Measurements from ENCODE around the gene MYO9A.
"Not testable (repeated sequence)": the region's sequence is repeated elsewhere in the genome, so short reads cannot be mapped to it uniquely, and the experiment has no call there.

MYO9A gene

GRCh38 chr15:72021604-72022003 lies 96.3 kb downstream of the MYO9A start:
- H3K4me3 ChIP-seq (ENCODE audit: low read depth in 1 of 2, low read length in 2 of 2), result no peak overlapping the region
- H3K4me1 ChIP-seq (ENCODE audit: control insufficient read depth in 1 of 2, insufficient read depth in 2 of 2, low read length in 2 of 2), result no peaks in the 10 kb centered on the region
- no peak overlapping the region for H3K9ac ChIP-seq (ENCODE audit: low read depth in 1 of 2, low read length in 2 of 2)
- no peaks in the 10 kb centered on the region for H3K9me3 ChIP-seq (ENCODE audit: control insufficient read depth in 1 of 2, low read length in 2 of 2)
- H3K36me3 ChIP-seq (ENCODE audit: control insufficient read depth in 1 of 2, insufficient read depth in 2 of 2, low read length in 2 of 2), result no peaks in the 10 kb centered on the region
- no peaks in the 10 kb centered on the region for H3K27me3 ChIP-seq (ENCODE audit: control insufficient read depth in 1 of 2, insufficient read depth in 2 of 2, low read length in 2 of 2)
- no peak overlapping the region for H3K27ac ChIP-seq (ENCODE audit: low read depth, low read length)

GRCh38 chr15:72020799-72021198 lies 97.2 kb downstream of the MYO9A start:
- no peak overlapping the region for H3K27ac ChIP-seq (ENCODE audit: low read depth, low read length)
- no peak overlapping the region for H3K9ac ChIP-seq (ENCODE audit: low read depth in 1 of 2, low read length in 2 of 2)
- H3K9me3 ChIP-seq (ENCODE audit: control insufficient read depth in 1 of 2, low read length in 2 of 2), result no peaks in the 10 kb centered on the region
- H3K36me3 ChIP-seq (ENCODE audit: control insufficient read depth in 1 of 2, insufficient read depth in 2 of 2, low read length in 2 of 2), result no peaks in the 10 kb centered on the region
- no peak overlapping the region for H3K4me3 ChIP-seq (ENCODE audit: low read depth in 1 of 2, low read length in 2 of 2)
- no peaks in the 10 kb centered on the region for H3K4me1 ChIP-seq (ENCODE audit: control insufficient read depth in 1 of 2, insufficient read depth in 2 of 2, low read length in 2 of 2)
- H3K27me3 ChIP-seq (ENCODE audit: control insufficient read depth in 1 of 2, insufficient read depth in 2 of 2, low read length in 2 of 2), result no peaks in the 10 kb centered on the region

- H3K4me3 ChIP-seq (ENCODE audit: low read depth in 1 of 2, low read length in 2 of 2); H3K27ac ChIP-seq (ENCODE audit: low read depth, low read length); H3K27me3 ChIP-seq (ENCODE audit: control insufficient read depth in 1 of 2, insufficient read depth in 2 of 2, low read length in 2 of 2); H3K4me1 ChIP-seq (ENCODE audit: control insufficient read depth in 1 of 2, insufficient read depth in 2 of 2, low read length in 2 of 2); H3K9me3 ChIP-seq (ENCODE audit: control insufficient read depth in 1 of 2, low read length in 2 of 2); H3K36me3 ChIP-seq (ENCODE audit: control insufficient read depth in 1 of 2, insufficient read depth in 2 of 2, low read length in 2 of 2); H3K9ac ChIP-seq (ENCODE audit: low read depth in 1 of 2, low read length in 2 of 2): not testable (repeated sequence)
Measured at GRCh38 chr15:72014555-72014954, 103.4 kb downstream of the MYO9A start.

- no peak overlapping the region for H3K4me3 ChIP-seq (ENCODE audit: low read depth in 1 of 2, low read length in 2 of 2)
- H3K9ac ChIP-seq (ENCODE audit: low read depth in 1 of 2, low read length in 2 of 2), result no peak overlapping the region
- H3K4me1 ChIP-seq (ENCODE audit: control insufficient read depth in 1 of 2, insufficient read depth in 2 of 2, low read length in 2 of 2), result no peaks in the 10 kb centered on the region
- no peaks in the 10 kb centered on the region for H3K9me3 ChIP-seq (ENCODE audit: control insufficient read depth in 1 of 2, low read length in 2 of 2)
- H3K27me3 ChIP-seq (ENCODE audit: control insufficient read depth in 1 of 2, insufficient read depth in 2 of 2, low read length in 2 of 2), result no peaks in the 10 kb centered on the region
- no peak overlapping the region for H3K27ac ChIP-seq (ENCODE audit: low read depth, low read length)
- no peaks in the 10 kb centered on the region for H3K36me3 ChIP-seq (ENCODE audit: control insufficient read depth in 1 of 2, insufficient read depth in 2 of 2, low read length in 2 of 2)
Measured at GRCh38 chr15:72013703-72014102, 104.2 kb downstream of the MYO9A start.

- no peaks in the 10 kb centered on the region for H3K9me3 ChIP-seq (ENCODE audit: control insufficient read depth in 1 of 2, low read length in 2 of 2)
Measured at GRCh38 chr15:72011302-72011942, 106.5 kb downstream of the MYO9A start.

GRCh38 chr15:72009222-72009621 lies 108.7 kb downstream of the MYO9A start:
- no peaks in the 10 kb centered on the region for H3K4me1 ChIP-seq (ENCODE audit: control insufficient read depth in 1 of 2, insufficient read depth in 2 of 2, low read length in 2 of 2)
- H3K9ac ChIP-seq (ENCODE audit: low read depth in 1 of 2, low read length in 2 of 2), result no peak overlapping the region
- no peaks in the 10 kb centered on the region for H3K27me3 ChIP-seq (ENCODE audit: control insufficient read depth in 1 of 2, insufficient read depth in 2 of 2, low read length in 2 of 2)
- peaks cover 0 to 7% of the 10 kb centered on the region in 2 donors for H3K36me3 ChIP-seq (ENCODE audit: control insufficient read depth in 1 of 2, insufficient read depth in 2 of 2, low read length in 2 of 2)
- H3K9me3 ChIP-seq (ENCODE audit: control insufficient read depth in 1 of 2, low read length in 2 of 2), result no peaks in the 10 kb centered on the region
- no peak overlapping the region for H3K4me3 ChIP-seq (ENCODE audit: low read depth in 1 of 2, low read length in 2 of 2)
- no peak overlapping the region for H3K27ac ChIP-seq (ENCODE audit: low read depth, low read length)

More at GRCh38 chr15:72011302-72011942, 106.5 kb downstream of the MYO9A start:
- no peak overlapping the region for H3K27ac ChIP-seq (ENCODE audit: low read depth, low read length)
- H3K4me1 ChIP-seq (ENCODE audit: control insufficient read depth in 1 of 2, insufficient read depth in 2 of 2, low read length in 2 of 2), result no peaks in the 10 kb centered on the region
- peaks cover 0 to 4% of the 10 kb centered on the region in 2 donors for H3K36me3 ChIP-seq (ENCODE audit: control insufficient read depth in 1 of 2, insufficient read depth in 2 of 2, low read length in 2 of 2)
- H3K9ac ChIP-seq (ENCODE audit: low read depth in 1 of 2, low read length in 2 of 2), result no peak overlapping the region
- no peaks in the 10 kb centered on the region for H3K27me3 ChIP-seq (ENCODE audit: control insufficient read depth in 1 of 2, insufficient read depth in 2 of 2, low read length in 2 of 2)
- no peak overlapping the region for H3K4me3 ChIP-seq (ENCODE audit: low read depth in 1 of 2, low read length in 2 of 2)

- Histone ChIP-seq H3K9me3 (ENCODE audit: control insufficient read depth in 1 of 2, low read length in 2 of 2) (no peaks in the 10 kb centered on the region), H3K4me1 (ENCODE audit: control insufficient read depth in 1 of 2, insufficient read depth in 2 of 2, low read length in 2 of 2) (no peaks in the 10 kb centered on the region), H3K9ac (ENCODE audit: low read depth in 1 of 2, low read length in 2 of 2) (no peak overlapping the region), H3K36me3 (ENCODE audit: control insufficient read depth in 1 of 2, insufficient read depth in 2 of 2, low read length in 2 of 2) (peaks cover 0 to 7% of the 10 kb centered on the region in 2 donors), H3K27ac (ENCODE audit: low read depth, low read length) (no peak overlapping the region), H3K4me3 (ENCODE audit: low read depth in 1 of 2, low read length in 2 of 2) (no peak overlapping the region), H3K27me3 (ENCODE audit: control insufficient read depth in 1 of 2, insufficient read depth in 2 of 2, low read length in 2 of 2) (no peaks in the 10 kb centered on the region)
Measured at GRCh38 chr15:72006382-72006781, 111.6 kb downstream of the MYO9A start.

GRCh38 chr15:72005483-72005882 lies 112.5 kb downstream of the MYO9A start:
- Histone ChIP-seq H3K27me3 (ENCODE audit: control insufficient read depth in 1 of 2, insufficient read depth in 2 of 2, low read length in 2 of 2) (no peaks in the 10 kb centered on the region), H3K36me3 (ENCODE audit: control insufficient read depth in 1 of 2, insufficient read depth in 2 of 2, low read length in 2 of 2) (peaks cover 0 to 7% of the 10 kb centered on the region in 2 donors), H3K9me3 (ENCODE audit: control insufficient read depth in 1 of 2, low read length in 2 of 2) (no peaks in the 10 kb centered on the region), H3K4me3 (ENCODE audit: low read depth in 1 of 2, low read length in 2 of 2) (no peak overlapping the region), H3K27ac (ENCODE audit: low read depth, low read length) (no peak overlapping the region), H3K9ac (ENCODE audit: low read depth in 1 of 2, low read length in 2 of 2) (no peak overlapping the region), H3K4me1 (ENCODE audit: control insufficient read depth in 1 of 2, insufficient read depth in 2 of 2, low read length in 2 of 2) (no peaks in the 10 kb centered on the region)

- Histone ChIP-seq H3K9ac (ENCODE audit: low read depth in 1 of 2, low read length in 2 of 2) (no peak overlapping the region), H3K36me3 (ENCODE audit: control insufficient read depth in 1 of 2, insufficient read depth in 2 of 2, low read length in 2 of 2) (no peaks in the 10 kb centered on the region), H3K9me3 (ENCODE audit: control insufficient read depth in 1 of 2, low read length in 2 of 2) (no peaks in the 10 kb centered on the region), H3K4me1 (ENCODE audit: control insufficient read depth in 1 of 2, insufficient read depth in 2 of 2, low read length in 2 of 2) (no peaks in the 10 kb centered on the region), H3K27me3 (ENCODE audit: control insufficient read depth in 1 of 2, insufficient read depth in 2 of 2, low read length in 2 of 2) (no peaks in the 10 kb centered on the region), H3K4me3 (ENCODE audit: low read depth in 1 of 2, low read length in 2 of 2) (no peak overlapping the region), H3K27ac (ENCODE audit: low read depth, low read length) (no peak overlapping the region)
Measured at GRCh38 chr15:71999807-72000206, 118.1 kb downstream of the MYO9A start.

- not testable (repeated sequence) for H3K27ac ChIP-seq (ENCODE audit: low read depth, low read length); H3K4me3 ChIP-seq (ENCODE audit: low read depth in 1 of 2, low read length in 2 of 2); H3K4me1 ChIP-seq (ENCODE audit: control insufficient read depth in 1 of 2, insufficient read depth in 2 of 2, low read length in 2 of 2); H3K9me3 ChIP-seq (ENCODE audit: control insufficient read depth in 1 of 2, low read length in 2 of 2); H3K27me3 ChIP-seq (ENCODE audit: control insufficient read depth in 1 of 2, insufficient read depth in 2 of 2, low read length in 2 of 2); H3K36me3 ChIP-seq (ENCODE audit: control insufficient read depth in 1 of 2, insufficient read depth in 2 of 2, low read length in 2 of 2); H3K9ac ChIP-seq (ENCODE audit: low read depth in 1 of 2, low read length in 2 of 2)
Measured at GRCh38 chr15:71998717-71999116, 119.2 kb downstream of the MYO9A start.

GRCh38 chr15:71997691-71998090 lies 120.3 kb downstream of the MYO9A start:
- Histone ChIP-seq H3K9ac (ENCODE audit: low read depth in 1 of 2, low read length in 2 of 2) (no peak overlapping the region), H3K4me3 (ENCODE audit: low read depth in 1 of 2, low read length in 2 of 2) (no peak overlapping the region), H3K36me3 (ENCODE audit: control insufficient read depth in 1 of 2, insufficient read depth in 2 of 2, low read length in 2 of 2) (no peaks in the 10 kb centered on the region), H3K27ac (ENCODE audit: low read depth, low read length) (no peak overlapping the region), H3K4me1 (ENCODE audit: control insufficient read depth in 1 of 2, insufficient read depth in 2 of 2, low read length in 2 of 2) (no peaks in the 10 kb centered on the region), H3K27me3 (ENCODE audit: control insufficient read depth in 1 of 2, insufficient read depth in 2 of 2, low read length in 2 of 2) (no peaks in the 10 kb centered on the region), H3K9me3 (ENCODE audit: control insufficient read depth in 1 of 2, low read length in 2 of 2) (no peaks in the 10 kb centered on the region)

Data from duodenal mucosa (tissue), 2 donors.